Ectodermal cell (in vitro differentiated cells): Measurements from ENCODE around the gene ABCF2.

Source experiments
- H3K27ac ChIP-seq: 2 replicates; pipeline ENCODE4 v1.7.0; 2013; ENCODE audit warnings: mild to moderate bottlenecking, low read depth, low read length; ENCODE audit not compliant: insufficient read depth, poor library complexity, severe bottlenecking
- H3K27me3 ChIP-seq: 2 replicates; pipeline ENCODE4 v1.7.0; 2013; ENCODE audit warnings: mild to moderate bottlenecking, low read length; ENCODE audit not compliant: insufficient read depth, control insufficient read depth, poor library complexity, severe bottlenecking
- H3K36me3 ChIP-seq: one replicate; pipeline ENCODE4 v1.7.0; 2013; ENCODE audit warnings: low read length; ENCODE audit not compliant: control insufficient read depth, insufficient read depth
- H3K4me1 ChIP-seq: one replicate; pipeline ENCODE4 v1.7.0; 2013; ENCODE audit warnings: low read length; ENCODE audit not compliant: control insufficient read depth, insufficient read depth
- H3K4me3 ChIP-seq: 2 replicates; pipeline ENCODE4 v1.7.0; 2013; ENCODE audit warnings: low read depth, low read length, control low read depth; ENCODE audit not compliant: insufficient read depth
- H3K9me3 ChIP-seq: 2 replicates; pipeline ENCODE4 v1.7.0; 2013; ENCODE audit warnings: mild to moderate bottlenecking, low read length, moderate library complexity; ENCODE audit not compliant: control insufficient read depth
- WGBS, 2 experiments: methylation state at CpG; one replicate each; pipeline ENCODE4 v1.1.7; 2013; ENCODE audit warnings: missing lambda C conversion rate in 2 of 2; 5-methylcytosine and 5-hydroxymethylcytosine counted together

The ABCF2 gene

GRCh38 chr7:151215396-151215795 lies 11.6 kb downstream of the ABCF2 start:
- H3K27me3 ChIP-seq = no peaks in the 10 kb centered on the region
- no peak overlapping the region for H3K4me3 ChIP-seq
- H3K36me3 ChIP-seq = peaks cover 40% of the 10 kb centered on the region
- H3K4me1 ChIP-seq = peaks cover 3% of the 10 kb centered on the region
- no peak overlapping the region for H3K27ac ChIP-seq
- H3K9me3 ChIP-seq = no peaks in the 10 kb centered on the region
- WGBS, 2 experiments = 91 to 99% methylated on average over 4 to 5 of the region's 5 CpGs

- 94% methylated on average over 3 of the region's 3 CpGs for WGBS, 2 experiments
- H3K9me3 ChIP-seq = no peaks in the 10 kb centered on the region
- H3K36me3 ChIP-seq = peaks cover 30% of the 10 kb centered on the region
- peaks cover 8% of the 10 kb centered on the region for H3K4me1 ChIP-seq
- no peaks in the 10 kb centered on the region for H3K27me3 ChIP-seq
- H3K4me3 ChIP-seq = no peak overlapping the region
- H3K27ac ChIP-seq = no peak overlapping the region
These were observed 13.2 kb downstream of the ABCF2 start for GRCh38 chr7:151213826-151214225.

DNA sequence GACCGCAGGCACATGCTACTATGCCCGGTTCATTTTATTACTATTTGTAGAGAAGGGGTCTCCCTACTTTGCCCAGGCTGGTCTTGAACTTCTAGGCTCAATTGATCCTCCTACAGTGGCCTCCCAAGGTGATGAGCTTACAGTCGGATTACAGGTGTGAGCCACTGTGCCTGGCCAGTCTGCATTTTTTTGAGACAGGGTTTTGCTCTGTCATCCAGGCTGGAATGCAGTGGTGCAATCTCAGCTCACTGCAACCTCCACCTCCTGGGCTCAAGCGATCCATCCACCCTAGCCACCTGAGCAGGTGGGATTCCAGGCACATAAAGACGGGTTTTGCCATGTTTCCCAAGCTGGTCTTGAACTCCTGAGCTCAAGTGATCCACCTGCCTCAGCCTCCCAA lies 14.4 kb downstream of the ABCF2 start:
- H3K27me3 ChIP-seq = no peaks in the 10 kb centered on the region
- no peak overlapping the region for H3K4me3 ChIP-seq
- H3K9me3 ChIP-seq = no peaks in the 10 kb centered on the region
- no peak overlapping the region for H3K27ac ChIP-seq
- 79 to 83% methylated on average over 5 of the region's 5 CpGs for WGBS, 2 experiments
- H3K4me1 ChIP-seq = peaks cover 8% of the 10 kb centered on the region
- H3K36me3 ChIP-seq = peaks cover 21% of the 10 kb centered on the region

DNA sequence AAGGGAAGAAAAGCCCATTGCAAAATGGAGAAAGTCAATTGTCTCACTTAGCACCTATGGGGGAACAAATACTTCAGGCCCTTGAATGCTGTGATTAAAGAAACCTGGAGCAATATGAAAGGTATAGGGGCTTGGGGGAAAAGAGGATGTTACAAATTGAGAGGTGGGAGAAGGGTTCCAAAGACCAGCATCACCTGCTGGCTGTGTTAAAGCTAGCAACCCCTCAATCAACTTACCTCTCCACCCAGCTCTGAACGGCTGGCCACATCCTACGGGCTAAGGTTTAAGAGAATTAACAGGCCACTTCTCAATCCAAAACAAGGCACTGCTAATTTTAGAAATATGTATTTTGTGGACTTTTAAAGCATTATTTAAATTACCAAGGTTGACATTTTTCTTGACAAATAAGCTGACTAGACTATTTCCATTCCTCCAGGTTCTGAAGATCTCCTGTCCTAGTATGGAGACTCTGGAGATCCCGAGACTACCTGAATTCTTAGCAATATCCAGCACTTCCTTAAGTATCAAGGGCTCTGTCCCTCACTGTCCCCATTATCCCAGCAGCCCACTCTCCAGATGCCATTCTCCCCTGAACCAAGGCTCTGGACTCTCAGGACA lies 15.7 kb downstream of the ABCF2 start:
- 89 to 94% methylated on average over 1 to 3 of the region's 3 CpGs for WGBS, 2 experiments
- H3K27me3 ChIP-seq = no peaks in the 10 kb centered on the region
- H3K27ac ChIP-seq = no peak overlapping the region
- H3K4me3 ChIP-seq = no peak overlapping the region
- no peaks in the 10 kb centered on the region for H3K9me3 ChIP-seq
- H3K4me1 ChIP-seq = peaks cover 8% of the 10 kb centered on the region
- H3K36me3 ChIP-seq = peaks cover 21% of the 10 kb centered on the region

DNA sequence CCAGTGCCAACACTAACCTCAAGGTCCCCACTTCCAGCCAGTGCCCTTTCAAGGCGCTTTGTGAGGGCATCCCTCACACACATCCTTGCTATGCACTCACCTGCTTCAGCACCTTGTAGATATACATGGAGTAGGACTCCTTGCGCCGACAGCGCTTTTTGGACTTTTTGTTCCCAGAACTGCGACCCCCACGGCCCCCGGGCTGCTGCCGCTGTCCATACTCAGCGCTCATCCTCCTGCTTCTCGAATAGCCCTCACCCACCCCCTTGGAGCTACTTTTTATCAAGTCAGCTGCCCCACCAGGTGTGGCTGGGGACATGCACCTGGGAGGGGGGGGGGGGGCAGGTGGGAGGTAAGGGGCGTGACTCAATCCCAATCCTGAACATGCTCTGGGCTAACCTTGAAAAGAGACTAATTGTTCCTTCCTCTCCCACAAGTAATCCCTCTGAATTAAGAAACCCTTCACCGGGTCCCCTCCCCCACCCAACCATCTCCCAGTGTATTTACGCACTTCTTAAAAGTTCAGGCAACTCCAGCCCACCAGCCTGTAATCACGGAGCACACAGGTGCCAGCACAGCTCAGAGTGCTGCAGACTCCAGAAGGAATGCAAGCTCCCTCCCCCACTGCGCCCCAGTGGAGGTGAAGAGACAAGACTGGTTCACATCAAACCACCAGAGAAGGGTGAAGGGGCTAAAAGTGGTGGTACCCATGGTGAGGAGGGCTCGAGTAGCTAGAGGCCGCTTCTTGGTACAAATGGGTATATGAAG lies 16.7 kb downstream of the ABCF2 start, which contains the start of gene H2BK1:
Gene H2BK1 (minus strand): TSS at position 402 of the 768 bp plus-strand sequence. CDS start 170 bp downstream, at position 232.
- peaks cover 12% of the 10 kb centered on the region for H3K36me3 ChIP-seq
- H3K27me3 ChIP-seq = no peaks in the 10 kb centered on the region
- H3K27ac ChIP-seq = no peak within 1 kb of the TSS
- H3K4me3 ChIP-seq = no peak within 1 kb of the TSS
- 82 to 90% methylated on average over 17 of the region's 17 CpGs for WGBS, 2 experiments
- H3K9me3 ChIP-seq = no peaks in the 10 kb centered on the region
- peaks cover 8% of the 10 kb centered on the region for H3K4me1 ChIP-seq

- no peak overlapping the region for H3K4me3 ChIP-seq
- H3K9me3 ChIP-seq = no peaks in the 10 kb centered on the region
- H3K36me3 ChIP-seq = peaks cover 5% of the 10 kb centered on the region
- no peak overlapping the region for H3K27ac ChIP-seq
- no peaks in the 10 kb centered on the region for H3K27me3 ChIP-seq
- WGBS, 2 experiments = 94 to 96% methylated on average over 6 of the region's 6 CpGs
- peaks cover 8% of the 10 kb centered on the region for H3K4me1 ChIP-seq
These were observed 17.4 kb downstream of the ABCF2 start for GRCh38 chr7:151209588-151209987.

GRCh38 chr7:151208253-151208862 lies 18.6 kb downstream of the ABCF2 start:
- Histone ChIP-seq H3K9me3 (no peaks in the 10 kb centered on the region), H3K27ac (no peak overlapping the region), H3K4me3 (no peak overlapping the region), H3K4me1 (peaks cover 8% of the 10 kb centered on the region), H3K36me3 (no peaks in the 10 kb centered on the region), H3K27me3 (no peaks in the 10 kb centered on the region)
- WGBS, 2 experiments = 84 to 86% methylated on average over 9 of the region's 9 CpGs

GRCh38 chr7:151207804-151208203 lies 19.2 kb downstream of the ABCF2 start:
- Histone ChIP-seq H3K9me3 (no peaks in the 10 kb centered on the region), H3K36me3 (no peaks in the 10 kb centered on the region), H3K4me3 (no peak overlapping the region), H3K27ac (no peak overlapping the region), H3K27me3 (no peaks in the 10 kb centered on the region), H3K4me1 (peaks cover 8% of the 10 kb centered on the region)
- WGBS, 2 experiments = 93% methylated on average over 12 of the region's 12 CpGs

DNA sequence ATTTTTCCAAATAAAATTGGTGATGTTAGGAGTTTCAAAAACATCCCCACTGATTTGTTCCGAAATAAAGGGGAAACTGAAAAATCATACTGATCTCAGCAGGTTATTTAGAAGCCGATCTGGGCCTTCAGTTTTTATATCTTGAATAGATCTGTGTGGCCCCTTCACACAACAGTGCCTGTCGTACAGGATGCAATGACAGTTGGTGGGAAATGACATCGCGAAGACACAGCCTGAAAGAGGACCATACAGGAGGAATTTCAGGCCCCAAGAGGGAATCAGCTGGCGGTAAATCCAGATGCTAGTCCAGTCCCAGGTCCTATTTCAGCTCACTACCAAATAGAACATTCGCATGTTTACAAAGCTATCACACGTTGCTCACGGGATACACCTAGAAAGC lies 19.7 kb downstream of the ABCF2 start:
- no peak overlapping the region for H3K4me3 ChIP-seq
- peaks cover 8% of the 10 kb centered on the region for H3K4me1 ChIP-seq
- no peak overlapping the region for H3K27ac ChIP-seq
- H3K9me3 ChIP-seq = no peaks in the 10 kb centered on the region
- no peaks in the 10 kb centered on the region for H3K36me3 ChIP-seq
- 87 to 89% methylated on average over 9 of the region's 9 CpGs for WGBS, 2 experiments
- no peaks in the 10 kb centered on the region for H3K27me3 ChIP-seq

DNA sequence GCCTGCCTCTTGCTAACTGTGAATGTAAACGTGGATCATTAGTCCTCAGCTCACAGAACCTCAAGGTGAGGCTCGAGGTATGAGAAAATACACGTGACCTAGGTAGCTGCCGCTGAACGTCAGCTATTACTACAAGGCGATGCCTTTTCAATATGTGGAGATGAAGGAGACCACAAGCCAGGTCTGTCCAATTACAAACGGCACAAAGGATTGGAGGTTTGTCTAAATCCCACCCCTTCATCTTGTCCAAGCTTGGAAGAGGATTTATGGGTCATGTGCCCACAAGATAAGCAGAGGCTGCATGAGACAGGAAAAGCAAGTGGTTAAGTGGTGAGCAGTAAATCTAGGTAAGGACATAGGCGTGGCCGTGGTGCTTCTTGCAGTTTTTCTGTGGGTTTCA lies 20.1 kb downstream of the ABCF2 start:
- Histone ChIP-seq H3K36me3 (no peaks in the 10 kb centered on the region), H3K27ac (no peak overlapping the region), H3K9me3 (no peaks in the 10 kb centered on the region), H3K4me1 (peaks cover 8% of the 10 kb centered on the region), H3K27me3 (no peaks in the 10 kb centered on the region), H3K4me3 (no peak overlapping the region)
- 87 to 92% methylated on average over 9 of the region's 9 CpGs for WGBS, 2 experiments
